ENCODE data around the gene PRKCH. TPM values are rescaled to one million over a fixed set of nuclear protein-coding genes. Genes with fewer than 3 reads are reported as not detected.

PRKCH gene
- total RNA-seq, 2 donors from 2014 or later = 24.6 to 73.6 TPM

DNA sequence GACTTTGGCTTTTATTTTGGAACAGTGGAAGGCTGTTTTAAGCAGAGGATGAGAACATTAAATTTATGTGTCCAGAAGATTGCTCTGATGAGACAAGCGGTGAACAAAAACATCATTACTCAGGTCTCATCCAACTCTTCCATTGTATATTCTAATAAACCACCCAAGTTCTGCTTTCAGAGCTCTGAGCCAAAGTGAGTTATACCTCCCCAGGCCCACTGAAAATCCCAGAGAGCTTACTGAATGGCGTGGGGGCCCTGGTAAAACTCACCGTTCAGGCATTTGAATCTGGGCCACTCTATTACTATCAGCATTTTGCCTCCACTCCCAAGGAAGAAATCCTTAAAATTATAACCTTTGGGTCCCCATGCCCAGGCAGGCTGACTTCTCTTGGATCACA, 251.9 kb downstream of the PRKCH start:
- Histone ChIP-seq H3K36me3 (no peaks in the 10 kb centered on the region), H3K4me3 (no peak overlapping the region), H3K27me3 (replicated peaks; ENCODE audit: insufficient read depth) (no peaks in the 10 kb centered on the region), H3K9me3 (no peaks in the 10 kb centered on the region), H3K27ac (peak overlapping the region in 1 of 2 donors; percentile 3), H3K4me1 (ENCODE audit: control insufficient read depth in 1 of 2, low read depth in 2 of 2) (peaks cover 9 to 46% of the 10 kb centered on the region in 2 donors)
- ATAC-seq (ENCODE audit: insufficient number of reproducible peaks, low FRiP score, low read depth) (no peak), DNase-seq (ENCODE audit: low spot score) (no peak)
- TF ChIP-seq, protein P1, sequence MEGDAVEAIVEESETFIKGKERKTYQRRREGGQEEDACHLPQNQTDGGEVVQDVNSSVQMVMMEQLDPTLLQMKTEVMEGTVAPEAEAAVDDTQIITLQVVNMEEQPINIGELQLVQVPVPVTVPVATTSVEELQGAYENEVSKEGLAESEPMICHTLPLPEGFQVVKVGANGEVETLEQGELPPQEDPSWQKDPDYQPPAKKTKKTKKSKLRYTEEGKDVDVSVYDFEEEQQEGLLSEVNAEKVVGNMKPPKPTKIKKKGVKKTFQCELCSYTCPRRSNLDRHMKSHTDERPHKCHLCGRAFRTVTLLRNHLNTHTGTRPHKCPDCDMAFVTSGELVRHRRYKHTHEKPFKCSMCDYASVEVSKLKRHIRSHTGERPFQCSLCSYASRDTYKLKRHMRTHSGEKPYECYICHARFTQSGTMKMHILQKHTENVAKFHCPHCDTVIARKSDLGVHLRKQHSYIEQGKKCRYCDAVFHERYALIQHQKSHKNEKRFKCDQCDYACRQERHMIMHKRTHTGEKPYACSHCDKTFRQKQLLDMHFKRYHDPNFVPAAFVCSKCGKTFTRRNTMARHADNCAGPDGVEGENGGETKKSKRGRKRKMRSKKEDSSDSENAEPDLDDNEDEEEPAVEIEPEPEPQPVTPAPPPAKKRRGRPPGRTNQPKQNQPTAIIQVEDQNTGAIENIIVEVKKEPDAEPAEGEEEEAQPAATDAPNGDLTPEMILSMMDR (IDR thresholded peaks at IDR 0.05) = no peak

DNA sequence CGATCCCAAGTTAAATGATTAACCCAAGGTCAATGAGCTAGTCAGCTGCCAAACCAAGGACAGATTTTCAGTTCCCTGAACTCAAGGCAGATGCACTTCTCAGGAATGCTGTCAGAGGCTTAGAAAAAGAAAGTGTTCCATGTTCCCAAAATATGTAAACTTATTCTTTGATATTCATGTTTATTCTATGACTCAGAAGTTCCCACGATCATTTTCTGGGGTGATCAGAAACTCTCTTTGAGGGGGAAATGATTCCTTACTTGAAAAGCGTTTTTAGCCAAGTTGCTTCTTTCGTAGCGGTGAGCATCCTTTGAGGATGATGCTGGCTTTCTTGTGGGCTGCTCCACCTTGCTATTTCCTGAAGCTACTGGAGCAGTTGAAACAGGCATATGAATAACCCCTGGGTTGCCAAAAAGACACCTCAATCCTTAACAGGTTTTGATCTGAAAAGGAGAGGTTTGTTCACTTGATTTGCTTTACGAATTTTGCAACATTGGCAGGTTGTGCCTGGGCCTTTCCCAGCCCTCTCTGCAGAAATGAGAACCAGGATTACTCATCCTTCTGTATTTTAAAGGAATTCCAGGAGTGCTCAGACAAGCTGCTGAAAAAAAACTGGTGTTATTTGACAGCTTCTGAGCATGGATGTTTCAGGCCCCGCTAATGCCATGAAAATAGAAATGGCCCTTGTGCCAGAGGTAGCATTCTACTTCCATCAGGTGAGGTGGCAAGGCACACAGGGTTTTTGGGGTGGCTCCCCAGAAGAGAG, 252.6 kb downstream of the PRKCH start:
- ATAC-seq (ENCODE audit: insufficient number of reproducible peaks, low FRiP score, low read depth) = no peak
- DNase-seq (ENCODE audit: low spot score) = no peak
- Histone ChIP-seq H3K4me3 (no peak overlapping the region), H3K27ac (peak overlapping the region in 1 of 2 donors; percentile 3), H3K36me3 (no peaks in the 10 kb centered on the region), H3K4me1 (ENCODE audit: control insufficient read depth in 1 of 2, low read depth in 2 of 2) (peaks cover 3 to 40% of the 10 kb centered on the region in 2 donors), H3K27me3 (replicated peaks; ENCODE audit: insufficient read depth) (no peaks in the 10 kb centered on the region), H3K9me3 (no peaks in the 10 kb centered on the region)
- TF ChIP-seq, protein P1 (IDR thresholded peaks at IDR 0.05) = no peak

DNA sequence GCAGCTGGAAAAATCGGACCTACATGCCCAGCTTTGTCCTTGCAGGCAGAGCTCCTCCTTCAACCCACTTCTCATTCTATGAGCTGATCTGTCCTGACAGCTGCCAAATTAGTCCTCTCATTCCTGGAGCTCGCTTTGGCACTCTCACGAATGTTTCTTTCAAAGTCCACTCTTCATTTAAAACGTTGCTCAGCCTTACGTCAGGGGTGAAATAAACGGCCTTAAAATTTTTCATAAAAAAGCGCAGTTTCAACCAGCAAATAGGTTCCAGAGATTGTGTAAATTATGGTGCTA, 253.1 kb downstream of the PRKCH start:
- no peak overlapping the region for H3K27ac ChIP-seq

DNA sequence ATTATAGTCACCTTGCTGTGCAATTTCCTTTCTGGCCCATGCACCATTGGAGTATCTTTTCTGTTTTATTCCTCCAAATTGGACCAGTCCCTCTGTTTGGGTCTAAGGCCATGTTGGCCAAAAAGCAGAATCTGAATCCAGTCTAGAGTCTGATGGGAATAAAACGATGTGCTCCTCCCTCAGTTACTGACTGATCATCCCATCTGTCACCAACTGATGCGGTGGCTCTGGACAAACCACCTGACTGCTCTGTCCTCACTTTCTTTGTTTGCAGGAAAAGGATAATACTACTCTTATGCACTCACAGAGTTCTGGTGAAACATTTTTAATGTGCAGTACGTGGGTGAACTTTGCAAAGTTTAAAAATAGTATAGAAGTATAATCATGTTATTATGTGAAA, 253.7 kb downstream of the PRKCH start:
- H3K27ac ChIP-seq = no peak overlapping the region
- ATAC-seq (ENCODE audit: insufficient number of reproducible peaks, low FRiP score, low read depth) (no peak), DNase-seq (ENCODE audit: low spot score) (no peak)

More for the DNA sequence above, 253.1 kb downstream of the PRKCH start:
- no peaks in the 10 kb centered on the region for H3K9me3 ChIP-seq
- no peaks in the 10 kb centered on the region for H3K36me3 ChIP-seq
- TF ChIP-seq, protein P1 (IDR thresholded peaks at IDR 0.05) = no peak
- H3K27me3 ChIP-seq (replicated peaks; ENCODE audit: insufficient read depth) = no peaks in the 10 kb centered on the region
- H3K4me1 ChIP-seq (ENCODE audit: control insufficient read depth in 1 of 2, low read depth in 2 of 2) = peaks cover 2 to 34% of the 10 kb centered on the region in 2 donors
- DNase-seq (ENCODE audit: low spot score) (no peak), ATAC-seq (ENCODE audit: insufficient number of reproducible peaks, low FRiP score, low read depth) (no peak)
- H3K4me3 ChIP-seq = no peak overlapping the region

DNA sequence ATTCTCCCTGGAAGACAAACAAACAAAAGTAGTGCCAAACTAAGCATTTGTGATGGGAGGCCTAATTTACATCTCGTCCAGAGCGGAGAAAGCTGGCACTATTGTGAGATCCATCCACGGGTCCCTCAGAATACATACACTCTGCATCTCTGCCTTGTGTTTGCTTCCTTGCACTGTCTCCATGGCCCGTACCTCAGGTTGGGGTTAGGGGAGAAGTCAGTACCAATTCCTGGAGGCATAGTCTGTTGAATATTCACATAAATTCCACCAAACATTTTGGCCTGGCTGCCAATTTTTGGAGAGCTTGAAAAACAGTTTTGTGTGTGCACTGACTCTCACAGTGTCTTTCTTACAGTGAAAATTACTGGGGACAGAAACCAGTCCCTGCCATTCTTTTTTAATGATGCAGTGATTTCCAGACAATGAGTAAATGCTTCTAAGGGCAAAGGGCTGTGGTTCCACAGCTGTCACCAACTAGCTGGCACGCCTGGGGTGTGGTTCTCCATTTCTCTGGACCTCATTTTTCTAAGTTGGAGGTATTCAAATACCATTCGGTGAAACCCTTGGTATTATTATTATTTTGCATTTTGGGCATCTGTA, 254.3 kb downstream of the PRKCH start:
- Histone ChIP-seq H3K27ac (no peak overlapping the region), H3K36me3 (no peaks in the 10 kb centered on the region), H3K9me3 (no peaks in the 10 kb centered on the region), H3K27me3 (replicated peaks; ENCODE audit: insufficient read depth) (no peaks in the 10 kb centered on the region), H3K4me3 (no peak overlapping the region), H3K4me1 (ENCODE audit: control insufficient read depth in 1 of 2, low read depth in 2 of 2) (peaks cover under 1 to 22% of the 10 kb centered on the region in 2 donors)
- peak; percentile 33 for ATAC-seq (ENCODE audit: insufficient number of reproducible peaks, low FRiP score, low read depth)
- no peak for DNase-seq (ENCODE audit: low spot score)
- TF ChIP-seq, protein P1 (IDR thresholded peaks at IDR 0.05) = no peak

More for the DNA sequence above, 253.7 kb downstream of the PRKCH start:
- peaks cover 2 to 28% of the 10 kb centered on the region in 2 donors for H3K4me1 ChIP-seq (ENCODE audit: control insufficient read depth in 1 of 2, low read depth in 2 of 2)
- H3K9me3 ChIP-seq = no peaks in the 10 kb centered on the region
- TF ChIP-seq, protein P1 (IDR thresholded peaks at IDR 0.05) = no peak
- no peak overlapping the region for H3K4me3 ChIP-seq
- H3K27me3 ChIP-seq (replicated peaks; ENCODE audit: insufficient read depth) = no peaks in the 10 kb centered on the region
- H3K36me3 ChIP-seq = no peaks in the 10 kb centered on the region

Measured in thoracic aorta (tissue), 2 donors.